Measurements from ENCODE around the gene CHST11. TPM values are rescaled to one million over a fixed set of nuclear protein-coding genes. Genes with fewer than 3 reads are reported as not detected.

The CHST11 gene
- total and polyA plus RNA-seq, 4 donors = 0.57 to 11.1 (median 3.7) TPM

GRCh38 chr12:104599272-104600035, 142.7 kb downstream of the CHST11 start:
- H3K27me3 ChIP-seq (ENCODE audit: control insufficient read depth in 4 of 4, insufficient read depth in 4 of 4, low read length in 3 of 4) = peaks cover 0 to 3% (median 0%) of the 10 kb centered on the region in 4 donors
- H3K36me3 ChIP-seq (ENCODE audit: control insufficient read depth in 4 of 4, insufficient read depth in 3 of 4, low read depth in 1 of 4, low read length in 3 of 4) = no peaks in the 10 kb centered on the region
- H3K4me3 ChIP-seq (ENCODE audit: low read depth in 1 of 3, low read length in 3 of 3) = no peak overlapping the region
- no peaks in the 10 kb centered on the region for H3K9me3 ChIP-seq (ENCODE audit: control insufficient read depth in 4 of 4, low read length in 3 of 4)
- H3K27ac ChIP-seq (ENCODE audit: low read depth in 1 of 2, low read length in 2 of 2) = no peak overlapping the region
- no peak for DNase-seq (ENCODE audit: low spot score)
- no peak for TF ChIP-seq HNF4A (conservative IDR thresholded peaks at IDR 0.05)
- no peak for TF ChIP-seq CTCF (IDR thresholded peaks at IDR 0.05; ENCODE audit: low read depth, low read length, missing input control)
- no peak for TF ChIP-seq RAD21 (IDR thresholded peaks at IDR 0.05)
- TF ChIP-seq NR2F2 (IDR thresholded peaks at IDR 0.05) = no peak
- TF ChIP-seq SP1 (IDR thresholded peaks at IDR 0.05) = no peak
- TF ChIP-seq RXRA (IDR thresholded peaks at IDR 0.05) = no peak
- TF ChIP-seq TAF1 (conservative IDR thresholded peaks at IDR 0.05) = no peak
- TF ChIP-seq JUND (IDR thresholded peaks at IDR 0.05) = no peak
- no peak for TF ChIP-seq EGR1 (IDR thresholded peaks at IDR 0.05; ENCODE audit: low read depth in 2 of 2)
- TF ChIP-seq MAX (IDR thresholded peaks at IDR 0.05) = no peak
- no peak for TF ChIP-seq HNF4G (IDR thresholded peaks at IDR 0.05)
- no peak for TF ChIP-seq GABPA (IDR thresholded peaks at IDR 0.05 in 1 of 2, conservative IDR thresholded peaks at IDR 0.05 in 1 of 2)
- no peak for TF ChIP-seq YY1 (IDR thresholded peaks at IDR 0.05)
- no peak for TF ChIP-seq ZBTB33 (IDR thresholded peaks at IDR 0.05)
- TF ChIP-seq FOXA2 (IDR thresholded peaks at IDR 0.05) = no peak
- TF ChIP-seq REST (IDR thresholded peaks at IDR 0.05) = no peak
- no peak overlapping the region for H3K9ac ChIP-seq (ENCODE audit: low read depth in 1 of 2, low read length in 2 of 2)
- H3K4me1 ChIP-seq (ENCODE audit: control insufficient read depth in 4 of 4, insufficient read depth in 4 of 4, low read length in 3 of 4) = no peaks in the 10 kb centered on the region
- WGBS = 91% methylated on average over 16 of the region's 16 CpGs

All from liver (tissue), 9 donors.